HG03039 (cell line): ENCODE data around the gene WNT9A.

Source experiments
- ATAC-seq: cut with Tn5 transposase; IDR thresholded peaks from one replicate; pipeline ENCODE4 v1.9.1; 2021; ENCODE audit warnings: mild to moderate bottlenecking, moderate library complexity; ENCODE audit not compliant: unreplicated experiment

WNT9A gene

GRCh38 chr1:227954163-227954850 is 6.6 kb upstream of the WNT9A start:
- no peak for ATAC-seq

- no peak for ATAC-seq
These were observed 5.3 kb upstream of the WNT9A start for GRCh38 chr1:227953022-227953412.

- ATAC-seq = no peak
These were observed 4.8 kb upstream of the WNT9A start for GRCh38 chr1:227952374-227953021.

GRCh38 chr1:227951624-227952373 is 4.1 kb upstream of the WNT9A start:
- ATAC-seq = no peak

GRCh38 chr1:227950735-227951346 is 3.1 kb upstream of the WNT9A start:
- no peak for ATAC-seq

- no peak for ATAC-seq
These were observed 2.4 kb upstream of the WNT9A start for GRCh38 chr1:227949954-227950734.

- no peak for ATAC-seq
These were observed 1.7 kb upstream of the WNT9A start for GRCh38 chr1:227949341-227949921.

GRCh38 chr1:227948493-227949260 is 945 bp upstream of the WNT9A start:
- no peak for ATAC-seq

GRCh38 chr1:227947386-227947675 is 401 bp downstream of the WNT9A start:
- ATAC-seq = no peak

- no peak for ATAC-seq
These were observed 927 bp downstream of the WNT9A start for GRCh38 chr1:227946624-227947385.

- ATAC-seq = no peak
These were observed 1.7 kb downstream of the WNT9A start for GRCh38 chr1:227945891-227946623.

- ATAC-seq = no peak
These were observed 2.5 kb downstream of the WNT9A start for GRCh38 chr1:227944931-227945890.

- ATAC-seq = no peak
These were observed 3.4 kb downstream of the WNT9A start for GRCh38 chr1:227944090-227944930.

GRCh38 chr1:227943381-227944089 is 4.2 kb downstream of the WNT9A start:
- no peak for ATAC-seq

GRCh38 chr1:227942716-227943261 is 4.9 kb downstream of the WNT9A start:
- no peak for ATAC-seq
